Fibroblast of mammary gland (primary cell): Measurements from ENCODE around the gene CCDC85B.
"Not testable (repeated sequence)": the region's sequence is repeated elsewhere in the genome, so short reads cannot be mapped to it uniquely, and the experiment has no call there.

ENCODE experiments used
- DNase-seq: peaks from one replicate; pipeline ENCODE4 v3.0.0-alpha.2; 2010; ENCODE audit warnings: low read depth
- H3K4me3 ChIP-seq: 2 replicates; pipeline ENCODE4 v1.5.1; 2011; ENCODE audit warnings: low read depth, mild to moderate bottlenecking, low read length, moderate library complexity; ENCODE audit not compliant: control insufficient read depth
- CTCF ChIP-seq: conservative IDR thresholded peaks from 2 replicates; pipeline ENCODE4 v1.5.1; 2011; ENCODE audit warnings: low read depth, low read length, inconsistent platforms; ENCODE audit not compliant: control insufficient read depth, insufficient read depth

Gene CCDC85B

GRCh38 chr11:65890324-65891218 lies at the start of gene CCDC85B:
CCDC85B (plus strand) TSS chr11:65890673; CDS start chr11:65890784, 111 bp downstream.
- peak; percentile 95 for DNase-seq
- peak within 1 kb of the TSS; percentile 61 for H3K4me3 ChIP-seq
- no peak for TF ChIP-seq CTCF

- no peak overlapping the region for H3K4me3 ChIP-seq
- DNase-seq, result no peak
- no peak for TF ChIP-seq CTCF
These were observed 48.3 kb upstream of the CCDC85B start for GRCh38 chr11:65842144-65842543.

- H3K4me3 ChIP-seq, result no peak overlapping the region
- no peak for DNase-seq
- no peak for TF ChIP-seq CTCF
These were observed 46.7 kb upstream of the CCDC85B start for GRCh38 chr11:65843811-65844210.

DNA sequence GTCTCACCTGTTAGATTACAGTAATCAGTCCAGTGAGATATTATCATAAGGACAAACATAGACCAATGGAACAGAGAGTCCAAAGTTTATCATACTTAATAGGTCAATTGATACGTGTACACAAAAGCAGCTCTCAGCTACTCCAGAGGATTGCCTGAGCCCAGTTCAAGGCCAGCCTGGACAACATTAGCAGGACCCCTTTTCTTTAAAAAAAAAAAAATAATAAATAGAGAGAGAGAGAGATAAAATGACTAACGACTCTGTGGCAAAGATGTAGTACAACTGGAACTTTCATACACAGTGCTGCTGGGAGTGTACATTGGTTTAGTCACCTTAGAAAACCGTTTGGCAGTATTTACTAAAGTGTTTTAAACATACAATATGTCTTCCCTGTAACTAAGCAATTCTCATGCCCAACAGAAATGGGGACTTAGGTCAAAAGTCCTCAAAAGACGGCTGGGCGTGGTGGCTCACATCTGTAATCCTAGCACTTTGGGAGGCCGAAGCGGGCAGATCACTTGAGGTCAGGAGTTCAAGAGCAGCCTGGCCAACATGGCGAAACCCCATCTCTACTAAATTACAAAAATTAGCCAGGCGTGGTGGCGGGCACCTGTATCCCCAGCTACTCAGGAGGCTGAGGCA lies 46.1 kb upstream of the CCDC85B start:
- H3K4me3 ChIP-seq, result no peak overlapping the region
- TF ChIP-seq CTCF, result no peak
- no peak for DNase-seq

GRCh38 chr11:65847746-65848145 lies 42.7 kb upstream of the CCDC85B start:
- no peak overlapping the region for H3K4me3 ChIP-seq
- no peak for TF ChIP-seq CTCF
- DNase-seq, result no peak

DNA sequence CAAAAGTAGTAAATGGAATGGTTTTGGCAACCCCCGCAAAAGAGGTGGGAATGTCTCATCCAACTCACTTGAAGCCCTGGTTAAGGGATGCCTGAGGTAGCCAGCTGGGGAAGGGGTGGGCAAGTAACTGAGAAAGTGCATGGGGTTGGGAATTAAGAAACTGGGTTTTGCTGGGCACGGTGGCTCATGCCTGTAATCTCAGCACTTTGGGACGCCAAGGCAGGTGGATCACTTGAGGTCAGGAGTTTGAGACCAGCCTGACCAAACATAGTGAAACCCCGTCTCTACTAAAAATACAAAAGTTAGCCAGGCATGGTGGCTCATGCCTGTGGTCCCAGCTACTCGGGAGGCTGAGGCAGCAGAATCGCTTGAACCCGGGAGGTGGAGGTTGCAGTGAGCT lies 41.8 kb upstream of the CCDC85B start:
- H3K4me3 ChIP-seq, DNase-seq: not testable (repeated sequence)

DNA sequence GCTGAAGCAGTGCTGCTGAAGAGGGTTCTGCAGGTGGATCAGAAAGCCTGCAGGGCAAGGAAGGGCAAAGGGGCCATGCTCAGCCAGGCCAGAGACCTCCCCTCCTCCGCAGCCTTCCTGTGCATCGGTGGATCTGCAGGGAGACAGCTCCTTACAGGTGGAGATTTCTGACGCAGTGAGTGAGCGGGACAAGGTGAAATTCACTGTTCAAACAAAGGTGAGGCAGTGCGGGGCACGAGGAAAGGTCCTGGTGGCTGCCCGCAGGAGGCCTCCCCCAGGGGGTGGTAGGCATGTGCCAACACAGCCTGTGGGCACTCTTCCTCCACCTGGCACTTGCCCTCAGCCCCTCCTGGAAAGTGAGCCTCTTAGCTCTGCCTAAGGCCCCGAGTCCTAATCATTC lies 41.1 kb upstream of the CCDC85B start:
- H3K4me3 ChIP-seq, result no peak overlapping the region
- no peak for TF ChIP-seq CTCF
- no peak for DNase-seq
